ENCODE measurements around the gene SMIM34.
"Not testable (repeated sequence)": the region's sequence is repeated elsewhere in the genome, so short reads cannot be mapped to it uniquely, and the experiment has no call there.

DNA sequence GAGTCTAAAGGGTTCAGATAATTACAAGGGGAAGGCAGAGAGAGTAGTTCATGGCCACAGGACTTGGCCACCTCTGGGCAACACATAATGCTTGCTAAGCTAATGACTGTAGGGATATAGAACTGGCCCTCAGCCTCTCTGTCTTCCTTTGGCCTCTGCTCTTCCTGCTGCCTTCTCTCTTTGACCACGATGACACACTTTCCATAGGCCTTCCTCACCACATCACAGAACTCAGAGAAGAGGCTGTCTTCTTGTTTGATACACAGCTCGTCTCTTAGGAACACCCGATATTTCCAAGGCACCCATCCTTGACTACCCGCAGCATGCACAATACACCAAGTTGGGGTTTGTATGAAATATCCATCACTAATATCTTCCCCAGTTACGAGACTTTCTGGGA is 23.2 kb downstream of the SMIM34 start:
- TF ChIP-seq POLR2A, POLR2AphosphoS5, EP300 (IDR thresholded peaks at IDR 0.05): not testable (repeated sequence)
- TF ChIP-seq, protein P1, sequence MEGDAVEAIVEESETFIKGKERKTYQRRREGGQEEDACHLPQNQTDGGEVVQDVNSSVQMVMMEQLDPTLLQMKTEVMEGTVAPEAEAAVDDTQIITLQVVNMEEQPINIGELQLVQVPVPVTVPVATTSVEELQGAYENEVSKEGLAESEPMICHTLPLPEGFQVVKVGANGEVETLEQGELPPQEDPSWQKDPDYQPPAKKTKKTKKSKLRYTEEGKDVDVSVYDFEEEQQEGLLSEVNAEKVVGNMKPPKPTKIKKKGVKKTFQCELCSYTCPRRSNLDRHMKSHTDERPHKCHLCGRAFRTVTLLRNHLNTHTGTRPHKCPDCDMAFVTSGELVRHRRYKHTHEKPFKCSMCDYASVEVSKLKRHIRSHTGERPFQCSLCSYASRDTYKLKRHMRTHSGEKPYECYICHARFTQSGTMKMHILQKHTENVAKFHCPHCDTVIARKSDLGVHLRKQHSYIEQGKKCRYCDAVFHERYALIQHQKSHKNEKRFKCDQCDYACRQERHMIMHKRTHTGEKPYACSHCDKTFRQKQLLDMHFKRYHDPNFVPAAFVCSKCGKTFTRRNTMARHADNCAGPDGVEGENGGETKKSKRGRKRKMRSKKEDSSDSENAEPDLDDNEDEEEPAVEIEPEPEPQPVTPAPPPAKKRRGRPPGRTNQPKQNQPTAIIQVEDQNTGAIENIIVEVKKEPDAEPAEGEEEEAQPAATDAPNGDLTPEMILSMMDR (IDR thresholded peaks at IDR 0.05) = not testable (repeated sequence)

Data from upper lobe of left lung (tissue), 4 donors.